HG02763 (cell line): ENCODE data around the gene GPR158.
"Not testable (repeated sequence)": the region's sequence is repeated elsewhere in the genome, so short reads cannot be mapped to it uniquely, and the experiment has no call there.

Source experiments
- ATAC-seq: cut with Tn5 transposase; IDR thresholded peaks from one replicate; pipeline ENCODE4 v1.9.1; 2021; ENCODE audit warnings: mild to moderate bottlenecking, moderate library complexity; ENCODE audit not compliant: unreplicated experiment

Gene GPR158, protein sequence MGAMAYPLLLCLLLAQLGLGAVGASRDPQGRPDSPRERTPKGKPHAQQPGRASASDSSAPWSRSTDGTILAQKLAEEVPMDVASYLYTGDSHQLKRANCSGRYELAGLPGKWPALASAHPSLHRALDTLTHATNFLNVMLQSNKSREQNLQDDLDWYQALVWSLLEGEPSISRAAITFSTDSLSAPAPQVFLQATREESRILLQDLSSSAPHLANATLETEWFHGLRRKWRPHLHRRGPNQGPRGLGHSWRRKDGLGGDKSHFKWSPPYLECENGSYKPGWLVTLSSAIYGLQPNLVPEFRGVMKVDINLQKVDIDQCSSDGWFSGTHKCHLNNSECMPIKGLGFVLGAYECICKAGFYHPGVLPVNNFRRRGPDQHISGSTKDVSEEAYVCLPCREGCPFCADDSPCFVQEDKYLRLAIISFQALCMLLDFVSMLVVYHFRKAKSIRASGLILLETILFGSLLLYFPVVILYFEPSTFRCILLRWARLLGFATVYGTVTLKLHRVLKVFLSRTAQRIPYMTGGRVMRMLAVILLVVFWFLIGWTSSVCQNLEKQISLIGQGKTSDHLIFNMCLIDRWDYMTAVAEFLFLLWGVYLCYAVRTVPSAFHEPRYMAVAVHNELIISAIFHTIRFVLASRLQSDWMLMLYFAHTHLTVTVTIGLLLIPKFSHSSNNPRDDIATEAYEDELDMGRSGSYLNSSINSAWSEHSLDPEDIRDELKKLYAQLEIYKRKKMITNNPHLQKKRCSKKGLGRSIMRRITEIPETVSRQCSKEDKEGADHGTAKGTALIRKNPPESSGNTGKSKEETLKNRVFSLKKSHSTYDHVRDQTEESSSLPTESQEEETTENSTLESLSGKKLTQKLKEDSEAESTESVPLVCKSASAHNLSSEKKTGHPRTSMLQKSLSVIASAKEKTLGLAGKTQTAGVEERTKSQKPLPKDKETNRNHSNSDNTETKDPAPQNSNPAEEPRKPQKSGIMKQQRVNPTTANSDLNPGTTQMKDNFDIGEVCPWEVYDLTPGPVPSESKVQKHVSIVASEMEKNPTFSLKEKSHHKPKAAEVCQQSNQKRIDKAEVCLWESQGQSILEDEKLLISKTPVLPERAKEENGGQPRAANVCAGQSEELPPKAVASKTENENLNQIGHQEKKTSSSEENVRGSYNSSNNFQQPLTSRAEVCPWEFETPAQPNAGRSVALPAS (N-terminal part only)

DNA sequence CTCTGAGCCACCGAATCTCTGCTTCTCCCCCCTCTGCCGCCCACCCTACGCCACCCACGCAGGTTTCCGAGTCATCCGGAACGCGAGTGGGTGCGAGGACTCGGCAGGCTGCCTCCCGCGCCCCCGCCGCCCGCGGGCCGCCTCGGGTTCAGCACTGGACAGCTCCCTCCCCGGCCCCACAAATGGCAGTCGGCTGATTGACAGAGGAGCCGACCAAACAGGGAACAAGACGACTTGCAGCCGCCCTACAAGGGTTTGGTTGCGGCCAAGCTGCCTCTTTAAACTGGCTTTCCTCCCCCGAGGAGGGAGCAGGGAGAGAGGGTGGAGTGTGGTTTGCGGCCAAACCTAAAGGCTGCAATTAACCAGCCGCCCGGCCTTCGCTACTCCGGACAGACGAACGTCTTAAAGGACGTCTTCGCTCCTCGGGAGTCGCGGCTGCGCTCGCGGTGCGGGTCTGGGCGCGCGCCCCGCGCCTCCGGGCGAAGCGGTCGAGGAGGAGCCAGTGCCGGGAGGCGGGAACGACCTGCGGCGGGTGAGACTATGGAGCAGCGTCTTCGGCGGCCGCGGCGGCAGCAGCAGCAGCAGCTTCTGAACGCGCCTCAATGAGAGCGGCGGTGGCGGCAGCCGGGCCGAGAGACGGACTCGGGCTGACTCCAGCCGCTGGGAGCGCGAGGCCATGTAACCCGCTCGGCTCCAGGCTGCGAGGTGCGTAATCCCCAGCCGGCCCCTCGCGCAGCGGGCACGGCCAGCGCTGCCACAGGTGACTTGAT lies at the start of gene GPR158:
Gene GPR158, plus strand, starts transcription at position 541 of the 770 bp plus-strand sequence. CDS start 420 bp downstream, outside the sequence.
- ATAC-seq: no peak

DNA sequence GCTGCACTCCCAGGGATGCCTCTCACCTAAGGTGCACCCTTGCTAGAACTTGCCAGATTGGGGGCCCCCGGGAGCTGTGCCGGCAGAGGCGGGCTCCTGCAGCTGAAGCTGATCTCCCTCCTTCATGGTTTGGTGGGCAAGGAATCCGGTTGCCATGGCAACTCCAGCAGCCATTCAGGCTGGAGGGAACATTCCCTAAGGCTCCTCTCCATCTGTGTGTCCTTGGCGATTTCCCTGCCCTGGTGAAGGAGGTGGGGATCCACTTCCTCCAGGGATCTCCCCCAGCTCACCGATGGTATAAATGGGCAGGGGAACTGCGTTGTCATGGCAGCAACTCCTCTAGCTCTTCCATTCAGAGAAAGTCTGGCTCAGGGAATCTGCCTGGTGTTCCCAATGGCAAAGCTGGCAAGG lies 49.6 kb upstream of the GPR158 start:
- no peak for ATAC-seq

DNA sequence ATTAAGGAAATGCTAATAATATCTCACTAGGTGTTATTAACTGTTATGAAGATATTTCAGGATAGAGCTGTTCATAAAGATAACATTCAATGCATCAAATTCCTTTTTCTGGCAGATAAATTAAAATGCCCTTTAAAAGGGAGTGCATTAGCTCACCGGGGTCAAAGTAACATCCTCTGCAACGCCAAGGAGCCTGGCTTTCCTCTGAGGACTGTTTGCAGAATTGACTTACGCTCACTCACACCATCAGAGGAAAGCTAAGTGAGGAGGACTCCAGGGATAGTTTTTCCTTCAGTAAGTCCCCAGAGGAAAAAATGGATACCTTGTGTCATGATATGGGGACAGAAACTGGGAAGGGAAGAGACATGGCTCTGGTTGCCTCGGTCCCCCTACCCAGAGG lies 45.2 kb upstream of the GPR158 start:
- ATAC-seq: no peak

DNA sequence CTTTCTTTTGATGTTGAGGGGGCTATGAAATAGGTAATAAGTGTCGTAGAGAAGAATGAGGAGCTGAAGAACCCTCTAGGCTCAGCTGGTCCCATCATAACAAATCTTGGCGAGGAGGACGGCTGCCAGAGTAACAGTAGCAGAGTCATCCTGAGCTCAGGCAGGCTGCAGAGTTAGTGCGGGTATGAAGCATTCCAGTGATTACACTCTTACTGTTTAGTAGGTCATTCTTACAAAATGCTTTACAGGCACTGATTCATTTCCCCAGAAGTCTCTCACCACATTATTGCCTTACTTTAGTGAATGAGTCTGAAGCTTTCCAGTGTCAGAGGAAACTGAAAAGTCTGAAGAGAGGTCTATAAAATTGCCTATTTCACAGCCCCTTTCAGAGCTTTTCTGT lies 43.9 kb upstream of the GPR158 start:
- ATAC-seq: no peak

DNA sequence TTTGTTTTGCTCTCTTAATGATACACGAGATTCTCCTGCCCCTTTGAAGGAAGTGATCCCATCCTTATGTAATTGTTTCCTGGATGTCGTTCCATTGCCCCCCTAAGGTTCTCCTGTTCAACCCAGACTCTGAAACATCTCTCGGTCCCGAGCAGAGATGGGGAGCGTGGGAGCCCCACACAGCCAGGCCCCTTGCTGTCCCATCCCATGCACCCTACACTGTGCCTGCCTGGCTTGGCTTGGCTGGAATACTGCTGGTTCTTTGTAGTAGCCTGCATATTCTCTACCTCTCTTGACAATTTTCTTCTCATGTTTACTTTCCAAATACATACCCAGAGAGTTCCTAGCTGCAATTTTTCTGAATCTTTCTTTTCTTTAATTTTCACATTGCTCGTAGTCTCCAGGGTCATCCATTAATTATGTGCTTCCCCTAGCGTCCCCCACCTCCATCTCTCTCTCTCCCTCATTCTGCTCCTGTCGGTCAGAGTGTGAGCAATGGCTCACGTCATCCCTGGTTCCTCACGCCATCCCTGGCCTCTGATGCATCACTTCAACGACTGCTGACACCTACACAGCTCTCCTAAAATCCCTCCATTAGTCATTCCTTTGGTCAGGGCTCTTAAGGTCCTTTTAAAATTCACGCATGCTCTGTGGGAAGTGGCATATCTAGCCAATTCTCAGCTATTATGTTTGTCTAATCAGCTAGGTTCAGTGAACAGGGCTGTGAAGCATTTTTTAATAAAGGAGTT lies 32.5 kb upstream of the GPR158 start:
- no peak for ATAC-seq

DNA sequence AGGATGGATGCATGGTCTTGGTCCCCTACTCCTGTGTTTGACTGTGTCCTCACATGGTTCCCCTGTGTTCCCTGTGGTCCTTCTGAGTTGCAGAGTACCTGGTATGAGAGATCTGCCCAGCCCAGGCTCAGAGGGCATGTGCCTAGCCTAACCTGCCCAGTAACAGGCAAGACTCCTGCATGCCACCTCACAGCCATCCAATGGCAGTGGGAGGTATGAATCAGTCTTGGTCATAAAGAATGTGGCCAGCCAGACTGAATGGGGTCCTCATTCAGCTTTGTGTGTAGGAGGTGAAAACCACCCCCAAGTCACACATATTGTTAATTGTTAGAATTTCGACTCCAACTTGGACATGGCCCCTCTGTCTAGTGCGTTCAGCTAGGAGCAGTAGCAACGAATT lies 17.2 kb upstream of the GPR158 start:
- no peak for ATAC-seq

DNA sequence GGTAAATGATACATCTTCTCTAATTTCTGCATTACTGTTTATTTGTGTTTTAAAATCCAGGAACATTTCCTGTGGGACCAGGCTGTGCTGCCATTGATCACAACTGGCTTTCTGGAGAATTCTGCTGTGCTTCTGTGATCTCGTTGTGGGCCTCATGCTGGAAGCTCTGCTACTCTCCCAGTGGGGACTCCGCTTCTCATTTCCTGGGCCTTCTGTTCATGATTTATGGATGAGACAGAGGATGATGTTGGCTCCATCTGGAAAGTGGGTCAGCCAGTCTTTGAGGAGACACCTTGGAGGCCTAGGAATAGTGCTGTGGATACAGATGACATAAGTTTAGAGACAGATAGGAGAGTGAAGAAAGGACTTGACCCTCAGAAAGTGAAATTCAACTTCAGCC lies 15.2 kb upstream of the GPR158 start:
- no peak for ATAC-seq

DNA sequence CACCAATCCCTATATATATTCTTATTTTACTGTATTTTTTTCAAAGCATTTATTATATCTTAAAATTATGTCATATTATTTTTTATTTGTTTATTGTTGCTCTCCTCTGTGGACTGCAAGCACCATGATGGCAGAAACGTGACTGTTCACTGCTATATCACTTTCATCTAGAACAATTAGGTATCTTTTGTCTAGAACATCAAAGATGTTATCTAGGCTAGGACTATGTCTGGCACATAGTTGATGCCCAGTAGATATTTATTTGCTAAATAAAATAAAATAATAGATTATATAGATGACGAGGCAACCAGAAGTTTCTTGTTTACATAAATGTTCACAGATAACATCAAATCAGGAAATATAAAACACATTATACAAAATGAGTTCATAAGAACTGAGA lies 12.4 kb upstream of the GPR158 start:
- no peak for ATAC-seq

DNA sequence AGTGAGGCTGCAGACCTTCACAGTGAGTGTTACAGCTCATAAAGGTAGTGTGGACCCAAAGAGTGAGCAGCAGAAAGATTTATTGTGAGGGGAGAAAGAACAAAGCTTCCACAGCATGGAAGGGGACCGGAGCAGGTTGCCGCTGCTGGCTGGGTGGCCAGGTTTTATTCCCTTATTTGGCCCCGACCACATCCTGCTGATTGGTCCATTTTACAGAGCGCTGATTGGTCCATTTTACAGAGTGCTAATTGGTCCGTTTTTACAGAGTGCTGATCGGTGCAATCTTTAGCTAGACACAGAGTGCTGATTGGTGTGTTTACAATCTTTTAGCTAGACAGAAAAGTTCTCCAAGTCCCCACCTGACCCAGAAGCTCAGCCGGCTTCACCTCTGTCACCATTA lies 11.3 kb upstream of the GPR158 start:
- not testable (repeated sequence) for ATAC-seq

DNA sequence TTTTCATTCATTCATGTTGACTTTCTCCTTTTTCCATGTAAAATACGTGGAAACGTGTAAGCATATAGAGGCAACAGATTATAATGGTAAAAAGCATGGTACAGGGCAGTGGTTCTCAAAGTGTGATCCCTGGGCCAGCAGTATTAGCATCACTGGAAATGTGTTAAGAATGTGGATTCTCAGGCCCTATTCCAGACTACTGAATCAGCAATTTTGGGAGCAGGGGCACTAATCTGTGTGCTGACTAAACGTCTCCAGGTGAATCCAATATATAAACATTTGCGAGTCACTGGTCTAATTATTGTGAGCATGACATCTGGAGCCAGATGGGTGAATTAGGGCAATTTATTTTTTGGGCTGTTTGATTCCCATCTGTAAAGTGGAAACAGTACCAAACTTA lies 5.1 kb upstream of the GPR158 start:
- ATAC-seq: no peak

DNA sequence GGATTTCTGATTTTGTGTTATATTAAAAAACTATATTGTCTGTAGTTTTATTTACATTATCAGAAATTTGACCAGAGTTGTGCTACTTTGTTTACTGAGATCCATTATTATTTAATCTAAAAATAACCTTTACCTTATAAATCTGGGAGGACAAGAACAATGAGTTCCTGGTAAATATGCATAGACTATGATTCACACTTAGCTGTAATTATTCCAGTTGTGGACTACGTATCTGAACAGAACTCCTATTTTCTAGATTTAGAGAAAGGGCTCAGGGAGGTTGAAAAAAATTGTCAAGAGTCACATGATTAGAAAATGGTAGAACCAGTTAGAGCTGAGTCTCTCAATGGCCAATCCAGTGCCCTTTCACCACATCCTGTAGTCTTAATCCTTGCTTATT lies 4.2 kb upstream of the GPR158 start:
- ATAC-seq: no peak

DNA sequence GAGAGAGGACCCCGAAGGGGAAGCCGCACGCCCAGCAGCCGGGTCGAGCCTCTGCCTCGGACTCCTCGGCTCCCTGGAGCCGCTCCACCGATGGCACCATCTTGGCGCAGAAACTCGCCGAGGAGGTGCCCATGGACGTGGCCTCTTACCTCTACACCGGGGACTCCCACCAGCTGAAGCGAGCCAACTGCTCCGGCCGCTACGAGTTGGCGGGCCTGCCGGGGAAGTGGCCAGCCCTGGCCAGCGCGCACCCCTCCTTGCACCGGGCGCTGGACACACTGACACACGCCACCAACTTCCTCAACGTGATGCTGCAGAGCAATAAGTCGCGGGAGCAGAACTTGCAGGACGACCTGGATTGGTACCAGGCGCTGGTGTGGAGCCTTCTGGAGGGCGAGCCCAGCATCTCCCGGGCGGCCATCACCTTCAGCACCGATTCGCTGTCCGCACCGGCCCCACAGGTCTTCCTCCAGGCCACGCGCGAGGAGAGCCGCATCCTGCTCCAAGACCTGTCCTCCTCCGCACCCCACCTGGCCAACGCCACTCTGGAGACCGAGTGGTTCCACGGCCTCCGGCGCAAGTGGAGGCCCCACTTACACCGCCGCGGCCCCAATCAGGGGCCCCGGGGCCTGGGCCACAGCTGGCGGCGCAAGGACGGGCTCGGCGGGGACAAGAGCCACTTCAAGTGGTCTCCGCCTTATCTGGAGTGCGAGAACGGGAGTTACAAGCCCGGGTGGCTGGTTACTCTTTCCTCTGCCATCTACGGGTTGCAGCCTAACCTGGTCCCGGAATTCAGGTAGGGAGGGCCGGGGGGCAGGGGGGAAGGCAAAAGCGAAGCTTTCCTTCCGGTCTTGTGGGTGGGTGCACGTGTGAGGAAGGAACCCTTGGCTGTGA lies 973 bp downstream of the GPR158 start:
- ATAC-seq: no peak

DNA sequence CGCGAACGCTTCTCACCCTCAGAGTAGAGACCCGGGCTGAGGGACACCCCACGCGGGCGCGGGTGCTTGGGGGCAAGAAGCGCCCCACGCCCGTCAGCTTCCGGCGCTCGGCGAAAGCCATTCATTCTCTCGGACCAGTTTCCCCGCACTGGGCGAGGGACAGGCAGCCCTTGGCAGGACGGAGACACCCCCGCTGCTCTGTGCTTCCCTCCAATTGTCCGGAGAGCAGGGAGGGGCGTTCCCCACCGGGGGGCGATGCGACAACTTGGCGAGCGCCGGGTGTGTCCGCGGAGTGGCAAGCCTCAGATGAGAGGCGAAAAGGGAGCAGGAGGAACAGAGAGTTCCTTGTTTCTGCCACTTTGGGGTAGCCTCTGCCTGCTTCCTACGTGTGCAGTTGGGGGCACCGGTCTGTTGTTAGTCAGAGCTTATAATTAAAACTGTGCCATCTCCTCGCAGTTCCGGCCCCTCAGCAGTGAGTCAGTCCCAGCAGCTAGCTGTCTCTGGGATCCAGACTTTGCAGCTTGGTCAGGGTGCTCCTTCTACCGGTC lies 1.7 kb downstream of the GPR158 start:
- no peak for ATAC-seq

DNA sequence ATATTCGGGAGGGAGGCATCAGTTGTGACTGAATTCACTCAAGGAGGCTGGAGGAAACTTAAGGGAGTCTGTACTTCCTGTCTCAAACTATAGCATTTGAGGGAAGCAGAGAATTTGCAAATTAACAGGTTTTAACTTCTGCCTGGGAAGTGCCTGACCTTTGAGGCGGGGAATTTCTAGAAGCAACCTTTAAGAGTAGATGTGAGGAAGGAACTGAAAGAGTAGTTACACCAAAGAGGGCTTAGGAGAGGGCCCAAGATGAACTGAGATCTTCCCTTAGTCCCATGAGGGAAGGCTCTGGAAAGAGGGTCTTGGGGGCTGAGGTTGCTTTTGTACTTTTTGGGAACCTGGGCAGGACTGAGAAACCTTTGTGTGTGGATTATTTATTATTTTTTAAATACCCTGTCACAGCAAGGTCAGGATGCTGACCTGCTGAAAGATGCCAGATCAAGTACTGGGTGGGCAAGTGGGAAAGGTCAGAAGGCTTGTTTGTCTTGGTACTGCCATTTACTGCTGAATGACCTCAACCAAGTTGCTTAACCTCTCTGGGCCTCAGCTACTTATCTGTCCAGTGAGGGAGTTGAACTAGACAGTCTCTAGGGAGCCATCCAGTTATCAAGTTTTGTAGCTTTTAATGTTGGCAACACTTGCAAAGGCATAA lies 2.4 kb downstream of the GPR158 start:
- ATAC-seq: no peak

DNA sequence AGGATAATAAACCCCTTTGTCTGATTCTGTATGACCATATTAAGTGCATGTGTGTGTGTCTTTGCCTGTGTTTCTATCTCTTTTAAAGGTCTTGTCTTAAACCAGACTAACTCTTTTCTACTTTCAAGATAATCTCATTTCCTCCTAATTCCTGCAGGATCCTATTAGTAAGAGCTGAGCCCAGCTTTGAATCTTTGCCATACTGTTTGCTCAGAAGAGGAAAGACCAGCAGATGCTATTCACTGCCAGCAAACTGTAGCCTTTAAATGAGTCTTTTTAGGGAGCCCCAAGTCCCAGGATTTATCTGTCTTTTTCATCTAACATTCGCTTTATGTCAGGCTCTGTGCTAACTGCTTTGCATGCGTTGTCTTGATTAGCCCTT lies 2.9 kb downstream of the GPR158 start:
- ATAC-seq: no peak

DNA sequence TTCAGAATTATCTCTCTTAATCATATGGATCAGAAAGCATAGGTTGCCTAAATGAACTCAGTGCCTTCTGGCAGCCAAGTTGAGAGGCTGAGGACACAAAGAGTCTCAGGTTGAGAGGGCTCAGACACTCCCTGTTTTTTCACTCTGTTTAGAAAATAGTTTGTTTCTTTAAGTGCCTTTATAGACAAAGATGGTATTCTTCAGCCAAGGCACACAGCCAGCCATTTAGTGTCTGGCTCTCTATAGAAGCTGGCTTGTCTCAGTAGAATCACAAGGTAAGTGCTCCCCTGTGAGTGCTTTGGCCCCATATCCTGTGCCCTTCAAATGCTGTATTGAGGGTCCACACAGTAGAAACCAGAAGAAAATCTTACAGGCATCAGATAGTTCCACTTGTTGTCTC lies 3.6 kb downstream of the GPR158 start:
- ATAC-seq: no peak

DNA sequence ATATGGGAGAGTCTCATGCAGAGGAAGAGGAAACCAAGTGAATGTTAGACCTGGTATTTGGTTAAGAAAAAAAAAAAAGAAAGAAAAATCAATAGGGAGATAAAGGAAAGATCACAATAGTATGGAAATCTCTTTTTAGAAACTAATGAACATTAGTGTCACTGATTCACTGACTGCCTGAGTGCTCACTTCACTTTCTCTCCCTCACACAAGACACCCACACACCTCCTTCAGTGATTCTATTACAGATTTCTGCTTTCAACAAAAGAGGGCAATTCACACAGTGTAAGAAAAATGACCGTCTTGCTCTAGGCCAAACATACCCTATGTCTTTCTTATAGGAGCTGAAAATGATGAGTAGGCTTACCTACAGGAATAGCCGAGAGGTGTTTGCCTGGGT lies 6.0 kb downstream of the GPR158 start:
- ATAC-seq: no peak

DNA sequence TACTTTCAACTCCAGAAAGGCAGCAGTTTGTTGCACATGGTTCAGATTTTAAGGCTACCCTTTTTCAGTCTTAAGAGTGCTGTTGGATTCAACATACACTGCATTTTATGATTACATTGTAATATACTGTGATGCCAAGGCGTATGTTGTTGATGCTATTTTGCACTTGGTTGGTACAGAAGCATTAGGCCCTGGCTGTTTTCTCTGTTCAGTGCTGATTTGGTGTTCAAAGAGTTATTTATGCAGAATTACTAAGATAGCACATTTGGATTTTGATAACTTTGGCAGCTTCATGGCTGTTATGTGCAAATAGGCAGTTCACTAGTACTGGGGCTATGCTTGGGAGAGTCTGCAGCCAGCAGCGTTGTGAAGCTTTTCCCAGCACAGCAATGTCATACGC lies 7.8 kb downstream of the GPR158 start:
- ATAC-seq: no peak
